HEK293 (cell line): Measurements from ENCODE around the gene IL20RA.

Experiments
- CTCF ChIA-PET: fragments of 350-600 bp; formaldehyde crosslinking; extraction: SDS; loops from one replicate; lab custom pipeline; 2021; ENCODE audit warnings: antibody characterized with exemption; lab: Yijun Ruan, JAX
- POLR2A ChIA-PET: fragments of 300-600 bp; formaldehyde crosslinking; extraction: SDS; loops from one replicate; lab custom pipeline; 2020; ENCODE audit warnings: antibody characterized with exemption, inconsistent platforms; lab: Yijun Ruan, JAX
- H3K27ac ChIP-seq: fragments of 200-500 bp; sonication (Bioruptor generic); 2 replicates; pipeline ENCODE4 v1.5.1; 2014; ENCODE audit warnings: low read depth, low read length, control low read depth, inconsistent platforms; ENCODE audit errors: extremely low read depth
- H3K36me3 ChIP-seq, 2 experiments: fragments of 200-500 bp in 1 of 2; sonication (Bioruptor generic) in 1 of 2; 1 replicate in 1 of 2; 2 replicates in 1 of 2; pipeline ENCODE4 v1.5.1; 2014 to 2017; ENCODE audit warnings: inconsistent platforms in 2 of 2, low read length in 2 of 2; ENCODE audit not compliant: control insufficient read depth in 2 of 2, insufficient read depth in 1 of 2
- H3K4me1 ChIP-seq: fragments of 200-500 bp; sonication (Bioruptor generic); 2 replicates; pipeline ENCODE4 v1.5.1; 2014; ENCODE audit warnings: mild to moderate bottlenecking, low read length, inconsistent platforms; ENCODE audit not compliant: control insufficient read depth, insufficient read depth
- H3K4me3 ChIP-seq: 2 replicates; pipeline ENCODE4 v1.5.1; 2011; ENCODE audit warnings: low read depth, mild to moderate bottlenecking, control low read depth, low read length, moderate library complexity
- H3K9me3 ChIP-seq: fragments of 200-500 bp; sonication (Bioruptor generic); 2 replicates; pipeline ENCODE4 v1.5.1; 2014; ENCODE audit warnings: low read depth, low read length, inconsistent platforms; ENCODE audit not compliant: control insufficient read depth, insufficient read depth
- BCL11A ChIP-seq: fragments of 450-650 bp; formaldehyde crosslinking; IDR thresholded peaks from 2 replicates; pipeline ENCODE4 v1.5.1; 2016; ENCODE audit warnings: low read depth, missing biosample characterization, missing genetic modification characterization
- GLI4 ChIP-seq: fragments of 450-650 bp; formaldehyde crosslinking; IDR thresholded peaks from 2 replicates; pipeline ENCODE4 v1.5.1; 2016; ENCODE audit warnings: missing biosample characterization, missing genetic modification characterization
- GLIS2 ChIP-seq: fragments of 450-650 bp; formaldehyde crosslinking; IDR thresholded peaks from 2 replicates; pipeline ENCODE4 v1.5.1; 2016; ENCODE audit warnings: missing biosample characterization, missing genetic modification characterization
- KLF9 ChIP-seq: fragments of 450-650 bp; formaldehyde crosslinking; IDR thresholded peaks from 2 replicates; pipeline ENCODE4 v1.5.1; 2016; ENCODE audit warnings: missing biosample characterization, missing genetic modification characterization, low read depth
- OVOL3 ChIP-seq: fragments of 450-650 bp; formaldehyde crosslinking; IDR thresholded peaks from 2 replicates; pipeline ENCODE4 v1.5.1; 2016; ENCODE audit warnings: missing biosample characterization, missing genetic modification characterization
- SCRT1 ChIP-seq: fragments of 450-650 bp; formaldehyde crosslinking; IDR thresholded peaks from 2 replicates; pipeline ENCODE4 v1.5.1; 2016; ENCODE audit warnings: missing biosample characterization, missing genetic modification characterization, borderline replicate concordance
- SETDB1 ChIP-seq: IDR thresholded peaks from one replicate; pipeline ENCODE4 v1.6.1; 2017; ENCODE audit warnings: mild to moderate bottlenecking, low read length, moderate library complexity, mixed read lengths; ENCODE audit not compliant: insufficient read length
- YY2 ChIP-seq: fragments of 450-650 bp; formaldehyde crosslinking; IDR thresholded peaks from 2 replicates; pipeline ENCODE4 v1.5.1; 2016; ENCODE audit warnings: missing biosample characterization, missing genetic modification characterization
- ZBTB20 ChIP-seq: fragments of 450-650 bp; formaldehyde crosslinking; IDR thresholded peaks from 2 replicates; pipeline ENCODE4 v1.5.1; 2016; ENCODE audit warnings: missing biosample characterization, missing genetic modification characterization
- ZBTB44 ChIP-seq: fragments of 450-650 bp; IDR thresholded peaks from 2 replicates; pipeline ENCODE4 v1.5.1; 2018; ENCODE audit warnings: missing biosample characterization, mild to moderate bottlenecking, missing genetic modification characterization
- ZFHX2 ChIP-seq: fragments of 450-650 bp; formaldehyde crosslinking; conservative IDR thresholded peaks from 2 replicates; pipeline ENCODE4 v1.5.1; 2016; ENCODE audit warnings: missing biosample characterization, missing genetic modification characterization
- ZNF112 ChIP-seq: fragments of 450-650 bp; formaldehyde crosslinking; IDR thresholded peaks from 2 replicates; pipeline ENCODE4 v1.5.0; 2017; ENCODE audit warnings: missing biosample characterization, missing genetic modification characterization
- ZNF2 ChIP-seq: fragments of 450-650 bp; formaldehyde crosslinking; IDR thresholded peaks from 2 replicates; pipeline ENCODE4 v1.5.1; 2016; ENCODE audit warnings: missing biosample characterization, missing genetic modification characterization
- ZNF202 ChIP-seq: fragments of 450-650 bp; formaldehyde crosslinking; IDR thresholded peaks from 2 replicates; pipeline ENCODE4 v1.5.1; 2016; ENCODE audit warnings: missing biosample characterization, missing genetic modification characterization, borderline replicate concordance
- ZNF221 ChIP-seq: fragments of 450-650 bp; formaldehyde crosslinking; IDR thresholded peaks from 2 replicates; pipeline ENCODE4 v1.5.1; 2017; ENCODE audit warnings: missing biosample characterization, missing genetic modification characterization, borderline replicate concordance
- ZNF37A ChIP-seq: fragments of 450-650 bp; IDR thresholded peaks from 2 replicates; pipeline ENCODE4 v1.5.1; 2018; ENCODE audit warnings: missing biosample characterization, missing genetic modification characterization
- ZNF473 ChIP-seq: fragments of 450-650 bp; formaldehyde crosslinking; IDR thresholded peaks from 2 replicates; pipeline ENCODE4 v1.5.1; 2017; ENCODE audit warnings: missing biosample characterization, missing genetic modification characterization
- ZNF510 ChIP-seq: fragments of 450-650 bp; formaldehyde crosslinking; IDR thresholded peaks from 2 replicates; pipeline ENCODE4 v1.5.1; 2018; ENCODE audit warnings: mild to moderate bottlenecking, missing genetic modification characterization, missing biosample characterization; ENCODE audit not compliant: insufficient replicate concordance
- ZNF580 ChIP-seq: fragments of 450-650 bp; formaldehyde crosslinking; IDR thresholded peaks from 2 replicates; pipeline ENCODE4 v1.5.1; 2016; ENCODE audit warnings: missing biosample characterization, missing genetic modification characterization
- ZNF629 ChIP-seq: fragments of 450-650 bp; formaldehyde crosslinking; IDR thresholded peaks from 2 replicates; pipeline ENCODE4 v1.5.1; 2017; ENCODE audit warnings: missing biosample characterization, missing genetic modification characterization
- ZNF660 ChIP-seq: fragments of 450-650 bp; IDR thresholded peaks from 2 replicates; pipeline ENCODE4 v1.5.1; 2018; ENCODE audit warnings: missing biosample characterization, mild to moderate bottlenecking, missing genetic modification characterization
- ZNF664 ChIP-seq: fragments of 450-650 bp; formaldehyde crosslinking; IDR thresholded peaks from 2 replicates; pipeline ENCODE4 v1.5.1; 2016; ENCODE audit warnings: missing biosample characterization, missing genetic modification characterization
- ZNF692 ChIP-seq: fragments of 450-650 bp; formaldehyde crosslinking; IDR thresholded peaks from 2 replicates; pipeline ENCODE4 v1.5.1; 2016; ENCODE audit warnings: missing biosample characterization, missing genetic modification characterization
- ZNF843 ChIP-seq: fragments of 450-650 bp; formaldehyde crosslinking; IDR thresholded peaks from 2 replicates; pipeline ENCODE4 v1.5.1; 2016; ENCODE audit warnings: missing biosample characterization, missing genetic modification characterization
- ZXDB ChIP-seq: fragments of 450-650 bp; formaldehyde crosslinking; IDR thresholded peaks from 2 replicates; pipeline ENCODE4 v1.5.1; 2016; ENCODE audit warnings: missing biosample characterization, missing genetic modification characterization
- TF ChIP-seq, protein P1 (sequence below): fragments of 450-650 bp; formaldehyde crosslinking; IDR thresholded peaks from 2 replicates; pipeline ENCODE4 v1.5.1; 2016; ENCODE audit warnings: missing biosample characterization, missing genetic modification characterization
- TF ChIP-seq, protein P2 (sequence below): fragments of 450-650 bp; formaldehyde crosslinking; optimal IDR thresholded peaks from 2 replicates; pipeline ENCODE3; 2016; ENCODE audit warnings: missing biosample characterization, mild to moderate bottlenecking, missing genetic modification characterization
- TF ChIP-seq, protein P3 (sequence below): fragments of 450-650 bp; formaldehyde crosslinking; IDR thresholded peaks from 2 replicates; pipeline ENCODE4; 2016; ENCODE audit warnings: missing biosample characterization, missing genetic modification characterization

IL20RA gene

GRCh38 chr6:137044366-137045221 lies at the start of gene IL20RA (continued):
- TF ChIP-seq ZNF221 (tag by site-specific recombination) (no peak), ZNF660 (tag by site-specific recombination) (no peak), GLIS2 (no peak; the same call in 1 of the 2 replicates), ZNF629 (tag by site-specific recombination) (no peak), ZXDB (tag by site-specific recombination) (peak; percentile 69; the same call in 1 of the 2 replicates), ZNF112 (tag by site-specific recombination) (no peak), ZBTB20 (tag by site-specific recombination) (peak; percentile 67; the same call in 1 of the 2 replicates), ZNF692 (tag by site-specific recombination) (0 out of 2 replicates have a peak, but pooled peaks have one; percentile 60), ZNF510 (tag by site-specific recombination) (no peak), SETDB1 (no peak), BCL11A (tag by site-specific recombination) (no peak), GLI4 (no peak), ZFHX2 (tag by site-specific recombination) (no peak), YY2 (tag by site-specific recombination) (no peak), ZNF664 (tag by site-specific recombination) (no peak), SCRT1 (tag by site-specific recombination) (no peak), ZNF202 (peak; percentile 80; the same call in 1 of the 2 replicates)
- TF ChIP-seq, protein P1, sequence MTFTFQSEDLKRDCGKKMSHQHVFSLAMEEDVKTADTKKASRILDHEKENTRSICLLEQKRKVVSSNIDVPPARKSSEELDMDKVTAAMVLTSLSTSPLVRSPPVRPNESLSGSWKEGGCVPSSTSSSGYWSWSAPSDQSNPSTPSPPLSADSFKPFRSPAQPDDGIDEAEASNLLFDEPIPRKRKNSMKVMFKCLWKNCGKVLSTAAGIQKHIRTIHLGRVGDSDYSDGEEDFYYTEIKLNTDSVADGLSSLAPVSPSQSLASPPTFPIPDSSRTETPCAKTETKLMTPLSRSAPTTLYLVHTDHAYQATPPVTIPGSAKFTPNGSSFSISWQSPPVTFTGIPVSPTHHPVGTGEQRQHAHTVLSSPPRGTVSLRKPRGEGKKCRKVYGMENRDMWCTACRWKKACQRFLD (tag by site-specific recombination) = no peak
- TF ChIP-seq, all 188 proteins: peak for 6

DNA sequence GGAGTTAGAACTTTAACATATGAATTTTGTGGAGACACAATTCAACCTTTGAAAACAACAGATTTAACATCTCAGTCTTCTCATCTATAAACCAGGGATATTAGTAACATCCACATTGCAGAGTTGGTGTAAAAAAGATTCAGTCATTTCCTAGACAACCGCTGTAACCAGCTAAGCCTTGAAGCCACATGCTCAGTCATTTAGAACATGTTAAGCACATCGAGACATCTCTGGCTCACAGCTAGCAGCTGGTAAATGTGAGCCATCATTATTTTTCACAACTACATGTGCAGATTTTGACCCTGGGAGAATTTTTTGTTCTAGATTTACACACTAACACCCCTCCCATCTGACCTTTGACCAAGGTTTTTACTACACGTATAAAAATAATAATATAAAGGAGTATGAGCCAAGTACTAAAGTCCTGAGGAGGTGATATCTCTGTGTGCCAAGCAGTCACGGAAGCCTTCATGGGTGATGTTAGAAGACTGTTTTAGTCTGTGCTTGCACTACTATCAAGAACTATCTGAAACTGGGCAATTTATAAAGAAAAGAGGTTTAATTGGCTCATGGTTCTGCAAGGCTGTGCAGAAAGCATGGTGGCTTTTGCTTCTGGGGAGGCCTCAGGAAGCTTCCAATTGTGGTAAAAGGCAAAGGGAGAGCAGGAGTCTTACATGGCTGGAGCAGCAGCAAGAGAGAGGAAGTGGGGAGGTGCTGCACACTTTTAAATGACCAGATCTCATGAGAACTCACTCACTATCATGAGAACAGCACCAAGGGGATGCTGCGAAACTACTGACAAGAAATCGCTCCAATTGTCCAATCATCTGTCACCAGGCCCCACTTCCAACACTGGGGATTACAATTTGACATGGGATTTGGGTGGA lies 48.7 kb upstream of the IL20RA start:
- H3K27ac ChIP-seq = no peak overlapping the region
- no peaks in the 10 kb centered on the region for H3K9me3 ChIP-seq
- no peak for TF ChIP-seq ZNF473
- TF ChIP-seq KLF9 (tag by site-specific recombination) = no peak
- no peak for TF ChIP-seq ZBTB44 (tag by site-specific recombination)
- TF ChIP-seq, protein P2, sequence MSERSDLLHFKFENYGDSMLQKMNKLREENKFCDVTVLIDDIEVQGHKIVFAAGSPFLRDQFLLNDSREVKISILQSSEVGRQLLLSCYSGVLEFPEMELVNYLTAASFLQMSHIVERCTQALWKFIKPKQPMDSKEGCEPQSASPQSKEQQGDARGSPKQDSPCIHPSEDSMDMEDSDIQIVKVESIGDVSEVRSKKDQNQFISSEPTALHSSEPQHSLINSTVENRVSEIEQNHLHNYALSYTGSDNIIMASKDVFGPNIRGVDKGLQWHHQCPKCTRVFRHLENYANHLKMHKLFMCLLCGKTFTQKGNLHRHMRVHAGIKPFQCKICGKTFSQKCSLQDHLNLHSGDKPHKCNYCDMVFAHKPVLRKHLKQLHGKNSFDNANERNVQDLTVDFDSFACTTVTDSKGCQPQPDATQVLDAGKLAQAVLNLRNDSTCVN (tag by site-specific recombination) = no peak
- TF ChIP-seq, protein P3, sequence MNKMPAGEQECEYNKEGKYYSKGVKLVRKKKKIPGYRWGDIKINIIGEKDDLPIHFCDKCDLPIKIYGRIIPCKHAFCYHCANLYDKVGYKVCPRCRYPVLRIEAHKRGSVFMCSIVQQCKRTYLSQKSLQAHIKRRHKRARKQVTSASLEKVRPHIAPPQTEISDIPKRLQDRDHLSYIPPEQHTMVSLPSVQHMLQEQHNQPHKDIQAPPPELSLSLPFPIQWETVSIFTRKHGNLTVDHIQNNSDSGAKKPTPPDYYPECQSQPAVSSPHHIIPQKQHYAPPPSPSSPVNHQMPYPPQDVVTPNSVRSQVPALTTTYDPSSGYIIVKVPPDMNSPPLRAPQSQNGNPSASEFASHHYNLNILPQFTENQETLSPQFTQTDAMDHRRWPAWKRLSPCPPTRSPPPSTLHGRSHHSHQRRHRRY (tag by site-specific recombination) = no peak
- TF ChIP-seq ZNF37A = no peak
- TF ChIP-seq ZNF843 (tag by site-specific recombination) = no peak
- no peak for TF ChIP-seq OVOL3 (tag by site-specific recombination)
- no peak for TF ChIP-seq ZNF580 (tag by site-specific recombination)
- TF ChIP-seq ZNF2 = no peak
- no peak for TF ChIP-seq ZNF510 (tag by site-specific recombination)
- ChIA-PET POLR2A (no interaction called here), CTCF (interaction anchor here (0.5 to 5.4 kb wide), 52 partner anchors 10 to 911 kb away, joined by 3 to 62 read pairs (median 3); partner anchors contain the start of gene IL20RA)
- no peaks in the 10 kb centered on the region for H3K36me3 ChIP-seq
- H3K4me3 ChIP-seq = no peak overlapping the region
- no peaks in the 10 kb centered on the region for H3K4me1 ChIP-seq
